Endothelial cell of umbilical vein (primary cell): Measurements from ENCODE around the gene PIM1. TPM values are rescaled to one million over a fixed set of nuclear protein-coding genes. Genes with fewer than 3 reads are reported as not detected.

Source experiments
- BruUV-seq: library from RNA; stranded (reverse); fragments of 400-500 nt; replicated peaks from 2 replicates; lab custom pipeline; 2021; lab: Mats Ljungman, UMichigan
- CTCF ChIA-PET: fragments of 300-600, 350-600 bp; sonication (Branson Sonifier 250); formaldehyde crosslinking; loops from one replicate; lab custom pipeline; 2021; ENCODE audit warnings: antibody characterized with exemption, inconsistent platforms; lab: Charles Lee
- POLR2A ChIA-PET: fragments of 300-600, 350-600 bp; sonication (Branson Sonifier 250); formaldehyde crosslinking; loops from one replicate; lab custom pipeline; 2021; ENCODE audit warnings: antibody characterized with exemption, inconsistent platforms; lab: Charles Lee
- DNase-seq: peaks from one replicate; pipeline ENCODE4 v3.0.0-alpha.2; 2011; ENCODE audit warnings: low read depth, low spot score
- FAIRE-seq: peaks from 2 replicates; lab custom pipeline; 2011; peaks lifted over from hg19 to GRCh38; lab: Jason Lieb, UNC
- H2AFZ ChIP-seq: 2 replicates; pipeline ENCODE4 v1.6.0; 2012; ENCODE audit warnings: low read depth, low read length, control low read depth, inconsistent platforms
- H3K27ac ChIP-seq: 2 replicates; pipeline ENCODE4 v1.5.1; 2011; ENCODE audit warnings: low read depth, mild to moderate bottlenecking, control low read depth, low read length, moderate library complexity; ENCODE audit not compliant: insufficient read depth
- H3K27me3 ChIP-seq, 2 experiments: 2 replicates each; pipeline versions ENCODE4 v1.6.0 to v1.6.1; 2011; ENCODE audit warnings: low read length in 2 of 2, mixed read lengths in 1 of 2; ENCODE audit not compliant: control insufficient read depth in 2 of 2, insufficient read depth in 2 of 2
- H3K36me3 ChIP-seq, 2 experiments: 2 replicates in 1 of 2; 3 replicates in 1 of 2; pipeline ENCODE4 v1.5.1; 2011; ENCODE audit warnings: low read length in 2 of 2, mild to moderate bottlenecking in 1 of 2, moderate library complexity in 1 of 2; ENCODE audit not compliant: control insufficient read depth in 2 of 2, insufficient read depth in 2 of 2; ENCODE audit errors: extremely low read depth in 1 of 2
- H3K4me1 ChIP-seq: 3 replicates; pipeline ENCODE4 v1.5.1; 2011; ENCODE audit warnings: mild to moderate bottlenecking, low read length; ENCODE audit not compliant: control insufficient read depth, insufficient read depth; ENCODE audit errors: extremely low read depth
- H3K4me2 ChIP-seq: 2 replicates; pipeline ENCODE4 v1.6.1; 2011; ENCODE audit warnings: low read length, control low read depth, mixed read lengths; ENCODE audit not compliant: insufficient read depth
- H3K4me3 ChIP-seq, 3 experiments: fragments of 200-600 bp in 1 of 3; sonication (generic), shearing (Covaris generic) in 1 of 3; replicated peaks in 1 of 3; 2 replicates each; pipeline ENCODE4 v1.5.1; 2011 to 2016; ENCODE audit warnings: control low read depth in 3 of 3, low read length in 3 of 3, mild to moderate bottlenecking in 2 of 3, inconsistent platforms in 1 of 3, low read depth in 1 of 3, moderate library complexity in 1 of 3; ENCODE audit not compliant: insufficient read depth in 1 of 3
- H3K79me2 ChIP-seq: 2 replicates; pipeline ENCODE4 v1.6.0; 2012; ENCODE audit warnings: low read length, inconsistent platforms; ENCODE audit not compliant: control insufficient read depth, insufficient read depth
- H3K9ac ChIP-seq: replicated peaks from 2 replicates; pipeline ENCODE3; 2011; ENCODE audit warnings: low read length, control low read depth; ENCODE audit not compliant: insufficient read depth; ENCODE audit errors: extremely low read depth
- H3K9me1 ChIP-seq: replicated peaks from 3 replicates; pipeline ENCODE4 v1.6.0; 2011; ENCODE audit warnings: mild to moderate bottlenecking, low read length; ENCODE audit not compliant: control insufficient read depth, insufficient read depth; ENCODE audit errors: extremely low read depth
- H3K9me3 ChIP-seq: replicated peaks from 2 replicates; pipeline ENCODE4 v1.5.1; 2012; ENCODE audit warnings: low read length, inconsistent platforms; ENCODE audit not compliant: control insufficient read depth, insufficient read depth
- H4K20me1 ChIP-seq: replicated peaks from 2 replicates; pipeline ENCODE3; 2011; ENCODE audit warnings: mild to moderate bottlenecking, low read length; ENCODE audit not compliant: control insufficient read depth, insufficient read depth; ENCODE audit errors: extremely low read depth
- EZH2 ChIP-seq: IDR thresholded peaks from 2 replicates; pipeline ENCODE4 v1.6.1; 2012; ENCODE audit warnings: borderline replicate concordance, low read depth, mild to moderate bottlenecking, moderate library complexity, low read length, inconsistent platforms; ENCODE audit not compliant: severe bottlenecking
- FOS ChIP-seq: IDR thresholded peaks from 2 replicates; pipeline ENCODE4 v1.6.1; 2011; ENCODE audit warnings: mild to moderate bottlenecking, low read length, moderate library complexity, borderline replicate concordance; ENCODE audit not compliant: insufficient read depth
- GATA2 ChIP-seq: IDR thresholded peaks from 2 replicates; pipeline ENCODE4 v1.7.0; 2011; ENCODE audit warnings: low read depth, mild to moderate bottlenecking, moderate library complexity, mixed read lengths, low read length; ENCODE audit not compliant: insufficient read length, insufficient read depth
- JUN ChIP-seq: IDR thresholded peaks from 2 replicates; pipeline ENCODE4 v1.6.1; 2011; ENCODE audit warnings: borderline replicate concordance, low read depth; ENCODE audit not compliant: insufficient read length, insufficient read depth
- MYC ChIP-seq: IDR thresholded peaks from one replicate; pipeline ENCODE4 v1.6.1; 2011; ENCODE audit warnings: mild to moderate bottlenecking, low read depth, low read length
- POLR2A ChIP-seq: IDR thresholded peaks from 2 replicates; pipeline ENCODE4 v1.6.1; 2012; ENCODE audit warnings: low read depth, mild to moderate bottlenecking, control low read depth, low read length
- POLR2AphosphoS5 ChIP-seq: IDR thresholded peaks from 2 replicates; pipeline ENCODE4 v1.6.1; 2012; ENCODE audit warnings: low read depth, mild to moderate bottlenecking, control low read depth, low read length, moderate library complexity; ENCODE audit not compliant: insufficient read depth
- dilution Hi-C: fragments of 300-500 bp; cut with MboI; formaldehyde crosslinking; loops from one replicate; pipeline ENCODE4 v1.15.0; 2019; ENCODE audit warnings: low sequenced_read_pairs; ENCODE audit not compliant: extremely low pct_ligation_motif_present
- intact Hi-C: fragments of 100-400 bp; cut with micrococcal nuclease; formaldehyde crosslinking; loops from one replicate; pipeline ENCODE4 v1.10.0; 2022
- polyA plus RNA-seq, 4 experiments: library from polyadenylated mRNA; depleted of rRNA in 3 of 4; stranded (reverse) in 3 of 4; unstranded in 1 of 4; fragments of >200 nt; gene quantifications; 2 replicates each; pipeline versions ENCODE4 v1.2.1 to v1.2.3, GENCODE V29; 2011 to 2012; ENCODE audit warnings: missing spikeins in 1 of 4
- total RNA-seq: library from RNA; stranded (reverse); gene quantifications from 2 replicates; pipeline ENCODE4 v1.2.3, GENCODE V29; 2021
- TF ChIP-seq, protein P1 (sequence below), 2 donors: IDR thresholded peaks; 1 replicate in 1 of 2; 2 replicates in 1 of 2; pipeline ENCODE4 v1.5.1; 2011; ENCODE audit warnings: low read length in 2 of 2, mild to moderate bottlenecking in 2 of 2, moderate library complexity in 2 of 2, control low read depth in 1 of 2, inconsistent platforms in 1 of 2, low read depth in 1 of 2; ENCODE audit not compliant: insufficient read depth in 1 of 2; ENCODE audit errors: extremely low read depth in 1 of 2
- TF ChIP-seq, protein P2 (sequence below): IDR thresholded peaks from 2 replicates; pipeline ENCODE4 v1.6.1; 2011; ENCODE audit not compliant: insufficient read depth, insufficient read length

Gene PIM1
- total and polyA plus RNA-seq, 2 donors (not counting 3 experiments of a cell fraction or from before 2014, with no cell fraction given), result 9.2 to 11.3 TPM

DNA sequence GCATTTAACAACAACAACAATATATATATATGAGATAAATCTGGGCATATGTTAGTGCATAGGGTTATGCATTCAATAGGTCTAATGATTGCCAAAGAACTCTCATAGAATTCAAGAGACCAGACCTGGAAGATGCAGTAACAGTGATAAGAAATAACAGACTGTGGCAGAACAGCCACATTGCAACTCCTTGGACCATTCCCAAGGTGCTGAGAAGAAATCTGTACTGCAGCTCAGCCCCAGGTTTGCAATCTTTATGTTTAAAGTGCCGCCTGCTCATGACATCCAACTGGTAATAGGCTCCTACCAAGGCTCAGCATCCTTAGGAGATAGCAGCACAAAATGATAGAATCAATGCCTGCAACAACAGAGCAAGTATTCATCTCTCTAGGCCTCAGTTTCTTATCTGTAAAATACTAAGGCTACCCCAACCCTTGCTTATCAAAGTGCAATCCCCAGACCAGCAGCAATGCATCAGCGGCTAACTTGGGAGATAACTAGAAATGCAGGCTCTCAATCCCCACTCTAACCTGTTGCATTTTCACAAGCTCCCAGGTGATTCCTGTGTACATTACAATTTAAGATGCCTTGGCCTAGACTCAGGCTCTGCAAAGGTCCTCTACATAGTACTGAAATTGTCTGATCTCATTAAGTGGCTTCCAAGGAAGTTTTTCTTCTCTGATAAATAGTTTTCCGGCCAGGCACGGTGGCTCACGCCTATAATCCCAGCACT lies 30.6 kb upstream of the PIM1 start:
- TF ChIP-seq JUN, result no peak
- no peak for TF ChIP-seq GATA2
- no peak for TF ChIP-seq POLR2AphosphoS5
- TF ChIP-seq, protein P1, sequence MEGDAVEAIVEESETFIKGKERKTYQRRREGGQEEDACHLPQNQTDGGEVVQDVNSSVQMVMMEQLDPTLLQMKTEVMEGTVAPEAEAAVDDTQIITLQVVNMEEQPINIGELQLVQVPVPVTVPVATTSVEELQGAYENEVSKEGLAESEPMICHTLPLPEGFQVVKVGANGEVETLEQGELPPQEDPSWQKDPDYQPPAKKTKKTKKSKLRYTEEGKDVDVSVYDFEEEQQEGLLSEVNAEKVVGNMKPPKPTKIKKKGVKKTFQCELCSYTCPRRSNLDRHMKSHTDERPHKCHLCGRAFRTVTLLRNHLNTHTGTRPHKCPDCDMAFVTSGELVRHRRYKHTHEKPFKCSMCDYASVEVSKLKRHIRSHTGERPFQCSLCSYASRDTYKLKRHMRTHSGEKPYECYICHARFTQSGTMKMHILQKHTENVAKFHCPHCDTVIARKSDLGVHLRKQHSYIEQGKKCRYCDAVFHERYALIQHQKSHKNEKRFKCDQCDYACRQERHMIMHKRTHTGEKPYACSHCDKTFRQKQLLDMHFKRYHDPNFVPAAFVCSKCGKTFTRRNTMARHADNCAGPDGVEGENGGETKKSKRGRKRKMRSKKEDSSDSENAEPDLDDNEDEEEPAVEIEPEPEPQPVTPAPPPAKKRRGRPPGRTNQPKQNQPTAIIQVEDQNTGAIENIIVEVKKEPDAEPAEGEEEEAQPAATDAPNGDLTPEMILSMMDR (IDR thresholded peaks at IDR 0.05; ENCODE audit: extremely low read depth in 1 of 2, insufficient read depth in 1 of 2, low read depth in 1 of 2, low read length in 2 of 2), result no peak
- TF ChIP-seq POLR2A, result no peak
- no peak for TF ChIP-seq MYC
- TF ChIP-seq, protein P2, sequence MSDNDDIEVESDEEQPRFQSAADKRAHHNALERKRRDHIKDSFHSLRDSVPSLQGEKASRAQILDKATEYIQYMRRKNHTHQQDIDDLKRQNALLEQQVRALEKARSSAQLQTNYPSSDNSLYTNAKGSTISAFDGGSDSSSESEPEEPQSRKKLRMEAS, result no peak
- no peak for TF ChIP-seq EZH2
- no peak for TF ChIP-seq FOS
- no peaks in the 10 kb centered on the region for H3K79me2 ChIP-seq
- FAIRE-seq, result no peak
- no peak overlapping the region for H3K4me2 ChIP-seq
- peaks cover 38% of the 10 kb centered on the region for H3K4me1 ChIP-seq
- DNase-seq, result no peak
- H4K20me1 ChIP-seq, result no peaks in the 10 kb centered on the region
- H2AFZ ChIP-seq, result no peak overlapping the region
- H3K9ac ChIP-seq, result no peak overlapping the region
- no peak overlapping the region for H3K4me3 ChIP-seq
- no peaks in the 10 kb centered on the region for H3K9me3 ChIP-seq
- dilution Hi-C loops (no loop called here), intact Hi-C loops (no loop called here)
- CTCF ChIA-PET, result interaction anchor here (1.2 to 1.3 kb wide), 2 partner anchors 8 to 85 kb away, joined by 3 to 4 read pairs; no protein-coding TSS in a partner anchor
- no peaks in the 10 kb centered on the region for H3K9me1 ChIP-seq
- no peak overlapping the region for H3K27ac ChIP-seq
- no peaks in the 10 kb centered on the region for H3K36me3 ChIP-seq
- H3K27me3 ChIP-seq, result no peaks in the 10 kb centered on the region
- POLR2A ChIA-PET, result no interaction called here
- BruUV-seq, result no TSS peak
